ENCODE results near the gene HTN3. TPM values are rescaled to one million over a fixed set of nuclear protein-coding genes. Genes with fewer than 3 reads are reported as not detected.

The HTN3 gene
- total and polyA plus RNA-seq, 9 of the 15 experiments (the other 6 are each of a cell fraction or from before 2014, with no cell fraction given) = not detected

DNA sequence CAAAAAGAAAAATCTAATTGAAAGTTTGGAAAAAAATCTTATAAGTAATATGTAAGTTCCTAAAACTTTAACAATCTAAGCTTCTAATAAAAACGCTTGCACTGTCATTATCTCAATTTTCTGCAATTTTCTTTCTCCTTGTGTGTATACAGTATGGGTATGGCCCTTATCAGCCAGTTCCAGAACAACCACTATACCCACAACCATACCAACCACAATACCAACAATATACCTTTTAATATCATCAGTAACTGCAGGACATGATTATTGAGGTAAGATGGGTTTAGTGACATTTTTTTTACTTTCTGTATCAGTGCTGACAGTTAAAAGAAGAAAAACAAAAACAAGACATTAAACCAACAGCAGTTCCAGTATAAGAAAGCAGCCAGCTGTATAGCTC, 27.5 kb upstream of the HTN3 start:
- ChIA-PET POLR2A (no interaction called here), CTCF (ENCODE audit: low intra/inter-chr PET ratio) (no interaction called here)
- H3K27me3 ChIP-seq (ENCODE audit: control insufficient read depth in 2 of 2, insufficient read depth in 2 of 2, low read length in 2 of 2) = no peaks in the 10 kb centered on the region
- H3K4me1 ChIP-seq (replicated peaks in 1 of 2; ENCODE audit: control insufficient read depth in 2 of 2, insufficient read depth in 2 of 2, low read length in 2 of 2) = no peaks in the 10 kb centered on the region
- no peak overlapping the region for H3K27ac ChIP-seq (ENCODE audit: extremely low read depth, low read depth, low read length)
- H3K4me2 ChIP-seq (ENCODE audit: insufficient read depth, low read length) = no peak overlapping the region
- DNase-seq (ENCODE audit: extremely low read depth in 1 of 4, low spot score in 3 of 4) (no peak), ATAC-seq (no peak), FAIRE-seq (no peak)
- in situ Hi-C loops (cut with MboI) = no loop called here
- no peak overlapping the region for H3K4me3 ChIP-seq
- intact Hi-C loops (cut with micrococcal nuclease) = no loop called here
- H3K79me2 ChIP-seq (ENCODE audit: control insufficient read depth, insufficient read depth, low read length) = no peaks in the 10 kb centered on the region
- no peak overlapping the region for H3K9ac ChIP-seq (ENCODE audit: insufficient read depth in 1 of 2, low read depth in 2 of 2, low read length in 2 of 2)
- BruUV-seq (replicated peaks) = no TSS peak
- H2AFZ ChIP-seq (ENCODE audit: low read depth, low read length) = no peak overlapping the region
- 0% methylated on average over 1 of the region's 1 CpG for WGBS (ENCODE audit: insufficient coverage, low coverage, missing lambda C conversion rate)
- no peaks in the 10 kb centered on the region for H3K9me3 ChIP-seq (replicated peaks; ENCODE audit: control insufficient read depth, insufficient read depth, low read depth, low read length)
- no peaks in the 10 kb centered on the region for H3K36me3 ChIP-seq (ENCODE audit: control insufficient read depth, insufficient read depth, low read length)
- TF ChIP-seq ZFP1 (CRISPR knock-in tag; IDR thresholded peaks at IDR 0.05) (no peak), DPF2 (IDR thresholded peaks at IDR 0.05) (no peak), TCF3 (CRISPR knock-in tag; IDR thresholded peaks at IDR 0.05) (no peak)
- H4K20me1 ChIP-seq (replicated peaks; ENCODE audit: control insufficient read depth, insufficient read depth, low read length) = no peaks in the 10 kb centered on the region
- H3K9me1 ChIP-seq (ENCODE audit: control insufficient read depth, insufficient read depth, low read length) = no peaks in the 10 kb centered on the region

DNA sequence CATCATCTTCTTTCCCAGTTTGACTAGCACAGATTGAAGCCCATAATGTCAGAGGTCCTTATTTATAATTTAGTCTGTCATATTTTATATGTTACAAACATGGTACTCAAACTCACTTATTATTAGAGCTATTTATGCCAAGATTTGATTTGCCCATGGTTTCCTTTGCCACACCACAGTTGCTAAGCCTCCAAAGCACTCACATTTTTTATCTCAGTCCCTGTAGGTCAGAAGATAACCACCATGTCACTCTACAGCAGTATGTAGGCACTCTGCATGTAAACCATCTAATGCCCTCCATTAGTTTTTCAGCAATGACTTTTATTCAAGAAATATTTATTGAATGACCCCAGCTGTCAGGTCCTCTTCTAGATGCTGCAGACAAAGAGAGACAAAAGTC, 25.8 kb upstream of the HTN3 start:
- H3K9me3 ChIP-seq (replicated peaks; ENCODE audit: control insufficient read depth, insufficient read depth, low read depth, low read length) = no peaks in the 10 kb centered on the region
- ATAC-seq = no peak
- no peaks in the 10 kb centered on the region for H3K9me1 ChIP-seq (ENCODE audit: control insufficient read depth, insufficient read depth, low read length)
- ChIA-PET CTCF (ENCODE audit: low intra/inter-chr PET ratio) (no interaction called here), POLR2A (no interaction called here)
- no peak overlapping the region for H3K4me3 ChIP-seq
- H3K79me2 ChIP-seq (ENCODE audit: control insufficient read depth, insufficient read depth, low read length) = no peaks in the 10 kb centered on the region
- no peak overlapping the region for H3K27ac ChIP-seq (ENCODE audit: extremely low read depth, low read depth, low read length)
- FAIRE-seq = no peak
- no peaks in the 10 kb centered on the region for H3K36me3 ChIP-seq (ENCODE audit: control insufficient read depth, insufficient read depth, low read length)
- no TSS peak for BruUV-seq (replicated peaks)
- no peak overlapping the region for H2AFZ ChIP-seq (ENCODE audit: low read depth, low read length)
- in situ Hi-C loops (cut with MboI) (no loop called here), intact Hi-C loops (cut with micrococcal nuclease) (no loop called here)
- H4K20me1 ChIP-seq (replicated peaks; ENCODE audit: control insufficient read depth, insufficient read depth, low read length) = no peaks in the 10 kb centered on the region
- no peak for DNase-seq (ENCODE audit: extremely low read depth in 1 of 4, low spot score in 3 of 4)
- H3K4me1 ChIP-seq (replicated peaks in 1 of 2; ENCODE audit: control insufficient read depth in 2 of 2, insufficient read depth in 2 of 2, low read length in 2 of 2) = no peaks in the 10 kb centered on the region
- no peak overlapping the region for H3K4me2 ChIP-seq (ENCODE audit: insufficient read depth, low read length)
- H3K9ac ChIP-seq (ENCODE audit: insufficient read depth in 1 of 2, low read depth in 2 of 2, low read length in 2 of 2) = no peak overlapping the region
- no peaks in the 10 kb centered on the region for H3K27me3 ChIP-seq (ENCODE audit: control insufficient read depth in 2 of 2, insufficient read depth in 2 of 2, low read length in 2 of 2)
- TF ChIP-seq EGR1 (conservative IDR thresholded peaks at IDR 0.05) (no peak), HIVEP1 (CRISPR knock-in tag; IDR thresholded peaks at IDR 0.05) (no peak), ZNF174 (CRISPR knock-in tag; IDR thresholded peaks at IDR 0.05) (no peak), EP400 (IDR thresholded peaks at IDR 0.05) (no peak), NFATC3 (IDR thresholded peaks at IDR 0.05) (no peak), PCBP1 (IDR thresholded peaks at IDR 0.05; ENCODE audit: low read depth, low read length, poor library complexity, severe bottlenecking) (no peak), SMARCB1 (IDR thresholded peaks at IDR 0.05; ENCODE audit: insufficient read length, low read depth) (no peak), TARDBP (IDR thresholded peaks at IDR 0.05) (no peak), ZBTB8A (IDR thresholded peaks at IDR 0.05; ENCODE audit: partially characterized antibody) (no peak)
- TF ChIP-seq, protein P1, sequence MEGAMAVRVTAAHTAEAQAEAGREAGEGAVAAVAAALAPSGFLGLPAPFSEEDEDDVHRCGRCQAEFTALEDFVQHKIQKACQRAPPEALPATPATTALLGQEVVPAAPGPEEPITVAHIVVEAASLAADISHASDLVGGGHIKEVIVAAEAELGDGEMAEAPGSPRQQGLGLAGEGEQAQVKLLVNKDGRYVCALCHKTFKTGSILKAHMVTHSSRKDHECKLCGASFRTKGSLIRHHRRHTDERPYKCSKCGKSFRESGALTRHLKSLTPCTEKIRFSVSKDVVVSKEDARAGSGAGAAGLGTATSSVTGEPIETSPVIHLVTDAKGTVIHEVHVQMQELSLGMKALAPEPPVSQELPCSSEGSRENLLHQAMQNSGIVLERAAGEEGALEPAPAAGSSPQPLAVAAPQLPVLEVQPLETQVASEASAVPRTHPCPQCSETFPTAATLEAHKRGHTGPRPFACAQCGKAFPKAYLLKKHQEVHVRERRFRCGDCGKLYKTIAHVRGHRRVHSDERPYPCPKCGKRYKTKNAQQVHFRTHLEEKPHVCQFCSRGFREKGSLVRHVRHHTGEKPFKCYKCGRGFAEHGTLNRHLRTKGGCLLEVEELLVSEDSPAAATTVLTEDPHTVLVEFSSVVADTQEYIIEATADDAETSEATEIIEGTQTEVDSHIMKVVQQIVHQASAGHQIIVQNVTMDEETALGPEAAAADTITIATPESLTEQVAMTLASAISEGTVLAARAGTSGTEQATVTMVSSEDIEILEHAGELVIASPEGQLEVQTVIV (CRISPR knock-in tag; IDR thresholded peaks at IDR 0.05; ENCODE audit: borderline replicate concordance) = no peak
- TF ChIP-seq, protein P2, sequence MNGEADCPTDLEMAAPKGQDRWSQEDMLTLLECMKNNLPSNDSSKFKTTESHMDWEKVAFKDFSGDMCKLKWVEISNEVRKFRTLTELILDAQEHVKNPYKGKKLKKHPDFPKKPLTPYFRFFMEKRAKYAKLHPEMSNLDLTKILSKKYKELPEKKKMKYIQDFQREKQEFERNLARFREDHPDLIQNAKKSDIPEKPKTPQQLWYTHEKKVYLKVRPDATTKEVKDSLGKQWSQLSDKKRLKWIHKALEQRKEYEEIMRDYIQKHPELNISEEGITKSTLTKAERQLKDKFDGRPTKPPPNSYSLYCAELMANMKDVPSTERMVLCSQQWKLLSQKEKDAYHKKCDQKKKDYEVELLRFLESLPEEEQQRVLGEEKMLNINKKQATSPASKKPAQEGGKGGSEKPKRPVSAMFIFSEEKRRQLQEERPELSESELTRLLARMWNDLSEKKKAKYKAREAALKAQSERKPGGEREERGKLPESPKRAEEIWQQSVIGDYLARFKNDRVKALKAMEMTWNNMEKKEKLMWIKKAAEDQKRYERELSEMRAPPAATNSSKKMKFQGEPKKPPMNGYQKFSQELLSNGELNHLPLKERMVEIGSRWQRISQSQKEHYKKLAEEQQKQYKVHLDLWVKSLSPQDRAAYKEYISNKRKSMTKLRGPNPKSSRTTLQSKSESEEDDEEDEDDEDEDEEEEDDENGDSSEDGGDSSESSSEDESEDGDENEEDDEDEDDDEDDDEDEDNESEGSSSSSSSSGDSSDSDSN (IDR thresholded peaks at IDR 0.05; ENCODE audit: borderline replicate concordance in 1 of 2, low read depth in 2 of 2, low read length in 2 of 2) = no peak
